Activated CD4-positive, alpha-beta T cell treated with anti-CD3 and anti-CD28 coated beads, Interleukin-2, amount 10 ng/mL, durations not matched to agents 24 days and 14 days (primary cell): ENCODE results near the gene S100A8. TPM values are rescaled to one million over a fixed set of nuclear protein-coding genes. Genes with fewer than 3 reads are reported as not detected.

ENCODE experiments used
- DNase-seq: peaks from one replicate; pipeline ENCODE4 v3.0.0; 2022
- H3K27ac Mint-ChIP-seq: one replicate; pipeline ENCODE4 v1.8.0; 2022; ENCODE audit warnings: mild to moderate bottlenecking, mixed read lengths
- H3K27me3 Mint-ChIP-seq: one replicate; pipeline ENCODE4 v1.8.0; 2022; ENCODE audit warnings: mixed read lengths
- H3K36me3 Mint-ChIP-seq: one replicate; pipeline ENCODE4 v1.8.0; 2022; ENCODE audit warnings: low read depth, mild to moderate bottlenecking, mixed read lengths
- H3K4me1 Mint-ChIP-seq: one replicate; pipeline ENCODE4 v1.8.0; 2021; ENCODE audit warnings: mixed read lengths
- H3K4me3 Mint-ChIP-seq: one replicate; pipeline ENCODE4 v1.8.0; 2022; ENCODE audit warnings: mild to moderate bottlenecking, moderate library complexity, mixed read lengths
- H3K9me3 Mint-ChIP-seq: one replicate; pipeline ENCODE4 v1.8.0; 2021; ENCODE audit warnings: mixed read lengths
- intact Hi-C: fragments of 100-400 bp; cut with micrococcal nuclease; formaldehyde crosslinking; loops from one replicate; pipeline ENCODE4 v1.15.1; 2023
- total RNA-seq: library from RNA; stranded (reverse); gene quantifications from 2 replicates; pipeline ENCODE4 v1.2.3, GENCODE V29; 2022

The S100A8 gene
- total RNA-seq: not detected in 2 replicates

DNA sequence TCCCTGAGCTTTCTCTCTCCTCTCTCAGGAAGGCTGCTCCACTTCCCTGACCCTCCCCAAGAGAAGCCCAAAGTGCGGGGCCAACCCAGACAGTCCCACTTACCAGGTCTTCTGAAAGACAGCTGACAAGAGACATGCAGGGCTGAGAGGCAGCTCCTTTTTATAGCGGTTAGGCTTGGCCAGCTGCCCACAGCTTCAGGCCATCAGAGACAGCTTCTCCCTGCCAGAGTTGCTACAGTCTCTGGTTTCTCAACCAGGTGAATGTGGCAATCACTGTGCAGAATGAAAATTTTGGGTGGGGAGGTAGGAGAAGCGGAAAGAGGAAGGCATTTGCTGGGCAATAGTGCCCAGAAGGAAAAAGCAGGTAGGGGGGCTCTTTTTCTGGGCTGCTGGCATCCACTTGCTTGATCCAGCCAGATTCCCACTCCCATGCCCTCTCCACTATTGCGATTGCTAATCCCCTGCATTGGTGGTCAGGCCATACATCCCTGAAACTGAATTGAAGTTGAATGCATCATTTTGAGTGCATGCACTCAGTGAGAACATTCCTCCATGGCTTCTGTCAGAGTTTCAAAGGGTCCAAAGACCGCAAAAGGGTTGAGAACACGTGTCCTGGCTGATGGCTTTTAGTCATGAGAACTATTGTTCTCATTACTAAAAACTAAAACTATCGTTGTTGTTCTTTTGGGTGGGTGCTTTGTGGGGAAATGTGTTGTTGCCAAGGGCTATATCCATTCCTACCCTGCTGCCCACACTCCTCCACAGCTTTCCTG is at the start of gene S100A8:
Gene S100A8 (minus strand): TSS at position 136 of the 773 bp plus-strand sequence. CDS start 538 bp downstream, outside the sequence.
- Mint-ChIP-seq H3K27ac (no peak within 1 kb of the TSS), H3K4me3 (no peak within 1 kb of the TSS), H3K4me1 (peaks cover 4% of the 10 kb centered on the region), H3K27me3 (peaks cover 4% of the 10 kb centered on the region), H3K36me3 (no peaks in the 10 kb centered on the region), H3K9me3 (no peaks in the 10 kb centered on the region)
- no peak for DNase-seq
- intact Hi-C loops: no loop called here

DNA sequence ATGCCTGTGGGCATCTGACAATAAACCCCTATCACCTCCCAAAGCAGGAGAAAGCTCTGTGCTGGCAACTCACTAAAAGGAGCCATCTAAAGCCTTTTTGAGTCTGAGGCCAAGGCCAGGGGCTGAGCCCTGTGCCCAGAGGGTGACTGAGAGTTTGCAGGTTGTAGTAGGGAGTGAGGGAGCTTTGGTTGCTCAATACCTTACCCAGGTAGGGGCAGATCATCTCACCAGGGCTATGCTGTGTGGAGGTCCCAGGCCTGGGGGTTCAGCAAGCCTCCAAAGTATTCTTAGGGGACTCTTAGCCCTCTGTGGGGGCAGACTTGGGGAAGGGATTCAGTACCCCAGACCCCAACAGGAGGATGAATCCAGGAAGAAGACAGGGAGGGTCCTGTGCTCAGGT is 48.4 kb upstream of the S100A8 start:
- H3K27me3 Mint-ChIP-seq: no peaks in the 10 kb centered on the region
- no peak overlapping the region for H3K4me3 Mint-ChIP-seq
- intact Hi-C loops: no loop called here

DNA sequence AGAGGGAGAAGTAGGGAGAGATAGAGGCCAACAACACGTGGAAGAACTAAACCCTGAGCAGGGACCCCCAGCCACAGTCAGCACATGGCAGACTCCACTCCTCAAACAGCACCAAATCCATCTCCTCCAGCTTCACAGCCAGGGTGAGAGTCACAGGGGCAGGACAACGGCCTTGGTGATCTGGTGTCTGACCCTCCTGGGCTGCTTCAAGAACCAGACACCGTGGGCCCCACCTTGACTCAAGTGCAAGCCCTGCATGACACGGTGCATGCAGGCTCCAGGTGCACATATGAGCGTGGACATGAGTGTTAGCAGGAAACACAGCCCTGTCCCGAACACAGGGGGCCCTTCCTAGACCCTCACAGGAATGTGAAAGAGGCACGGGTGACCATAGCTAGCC is 47.7 kb upstream of the S100A8 start:
- Mint-ChIP-seq H3K4me3 (no peak overlapping the region), H3K9me3 (no peaks in the 10 kb centered on the region), H3K36me3 (no peaks in the 10 kb centered on the region), H3K27me3 (no peaks in the 10 kb centered on the region), H3K27ac (no peak overlapping the region), H3K4me1 (no peaks in the 10 kb centered on the region)
- no peak for DNase-seq
- intact Hi-C loops: no loop called here

More for the DNA sequence above, 48.4 kb upstream of the S100A8 start:
- no peaks in the 10 kb centered on the region for H3K9me3 Mint-ChIP-seq
- no peak overlapping the region for H3K27ac Mint-ChIP-seq
- H3K36me3 Mint-ChIP-seq: no peaks in the 10 kb centered on the region
- H3K4me1 Mint-ChIP-seq: no peaks in the 10 kb centered on the region
- DNase-seq: no peak

DNA sequence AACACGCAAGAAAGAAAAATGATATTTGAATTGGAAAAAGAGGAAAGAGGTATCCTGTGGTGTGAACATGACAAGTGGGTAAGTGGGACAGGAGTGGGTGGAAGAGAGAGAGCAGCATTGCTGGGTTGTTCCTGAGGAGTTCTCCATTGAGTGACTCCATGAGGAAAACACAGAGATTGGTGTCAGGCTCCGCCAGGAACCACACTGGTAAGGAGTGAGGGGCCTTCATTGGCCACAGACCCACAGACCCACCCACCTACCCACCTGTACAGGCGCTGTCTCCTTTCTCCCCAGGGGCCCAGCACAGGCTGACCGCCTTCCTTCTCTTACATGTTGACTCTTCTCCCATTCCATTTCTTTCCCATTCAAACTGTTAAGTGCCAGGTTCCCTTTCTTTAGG is 46.4 kb upstream of the S100A8 start:
- DNase-seq: no peak
- Mint-ChIP-seq H3K36me3 (no peaks in the 10 kb centered on the region), H3K4me1 (no peaks in the 10 kb centered on the region), H3K9me3 (no peaks in the 10 kb centered on the region), H3K27me3 (no peaks in the 10 kb centered on the region), H3K4me3 (no peak overlapping the region), H3K27ac (no peak overlapping the region)
- intact Hi-C loops: no loop called here

DNA sequence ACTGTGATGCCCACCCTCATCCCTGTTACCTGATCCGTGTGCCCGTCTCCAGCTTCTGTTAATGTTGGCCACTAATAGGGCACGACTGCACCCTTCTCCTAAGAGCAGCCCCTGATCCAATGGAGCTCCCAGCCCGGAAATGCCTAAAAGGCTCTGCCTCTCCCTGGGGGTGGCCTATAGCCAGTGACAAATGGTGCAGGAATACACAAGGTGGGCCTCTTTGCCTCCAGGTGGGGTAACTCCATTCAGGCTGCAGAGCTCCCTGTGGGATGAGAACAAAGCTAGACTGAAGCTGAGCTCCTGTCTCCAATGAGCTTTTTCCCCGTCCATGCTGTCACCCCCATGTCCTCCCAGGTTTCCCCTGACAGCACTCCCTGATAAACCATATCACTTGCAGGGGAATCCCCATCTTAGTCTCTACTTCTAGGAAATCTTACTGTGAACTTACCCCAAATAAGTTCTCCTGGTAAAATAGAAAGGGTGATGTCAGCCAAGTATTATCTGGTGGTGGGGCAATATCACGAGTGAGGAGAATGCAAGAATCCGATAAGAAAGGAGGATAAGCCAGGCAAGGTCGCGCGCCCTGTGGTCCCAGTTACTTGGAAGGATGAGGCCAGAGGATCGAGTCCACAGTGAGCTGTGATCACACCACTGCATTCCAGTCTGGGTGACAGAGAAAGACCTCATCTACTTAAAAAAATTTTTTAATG is 44.0 kb upstream of the S100A8 start:
- H3K4me1 Mint-ChIP-seq: no peaks in the 10 kb centered on the region
- H3K36me3 Mint-ChIP-seq: no peaks in the 10 kb centered on the region
- no peak overlapping the region for H3K4me3 Mint-ChIP-seq
- no peak for DNase-seq
- H3K27me3 Mint-ChIP-seq: no peaks in the 10 kb centered on the region
- no peak overlapping the region for H3K27ac Mint-ChIP-seq
- no peaks in the 10 kb centered on the region for H3K9me3 Mint-ChIP-seq
- intact Hi-C loops: no loop called here

DNA sequence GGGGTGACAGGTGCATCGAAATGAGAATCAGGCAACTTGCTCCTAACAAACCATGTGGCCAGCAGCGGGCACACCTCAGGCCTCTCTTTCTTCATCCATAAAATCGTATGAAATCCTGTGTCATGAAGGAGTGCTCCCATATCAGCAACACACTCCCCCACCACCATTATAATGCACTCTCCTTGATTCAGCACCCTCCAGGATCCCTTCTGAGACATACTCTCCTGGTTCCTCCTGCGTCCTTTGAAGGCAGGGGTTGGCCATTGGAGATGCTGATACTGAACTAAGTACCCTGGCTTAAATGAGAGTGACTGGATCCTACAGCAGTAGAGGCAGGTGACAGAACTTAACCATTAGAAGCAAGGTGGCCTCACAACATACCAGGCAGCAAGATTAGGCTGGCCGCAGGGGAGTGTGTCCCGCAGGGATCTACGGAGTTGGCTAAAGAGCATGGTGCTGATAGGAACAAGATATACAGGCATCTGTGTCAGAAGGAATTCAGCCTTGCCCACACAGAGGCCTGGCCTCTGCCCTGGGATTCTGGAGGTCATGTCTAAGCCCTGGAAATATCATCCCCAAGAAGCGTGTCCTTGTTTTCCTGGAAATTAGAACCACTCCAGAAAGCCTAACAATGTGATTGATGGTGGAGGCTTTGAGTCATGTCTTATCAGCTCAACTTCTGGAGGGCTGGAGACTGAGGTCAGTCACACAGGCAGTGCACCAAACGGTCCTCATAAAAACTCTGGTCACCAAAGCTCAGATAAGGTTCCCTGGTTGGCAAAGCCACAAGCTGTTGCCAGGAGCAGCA is 42.2 kb upstream of the S100A8 start:
- Mint-ChIP-seq H3K9me3 (no peaks in the 10 kb centered on the region), H3K27me3 (no peaks in the 10 kb centered on the region), H3K36me3 (no peaks in the 10 kb centered on the region), H3K4me1 (no peaks in the 10 kb centered on the region), H3K27ac (no peak overlapping the region), H3K4me3 (no peak overlapping the region)
- intact Hi-C loops: no loop called here
- no peak for DNase-seq

DNA sequence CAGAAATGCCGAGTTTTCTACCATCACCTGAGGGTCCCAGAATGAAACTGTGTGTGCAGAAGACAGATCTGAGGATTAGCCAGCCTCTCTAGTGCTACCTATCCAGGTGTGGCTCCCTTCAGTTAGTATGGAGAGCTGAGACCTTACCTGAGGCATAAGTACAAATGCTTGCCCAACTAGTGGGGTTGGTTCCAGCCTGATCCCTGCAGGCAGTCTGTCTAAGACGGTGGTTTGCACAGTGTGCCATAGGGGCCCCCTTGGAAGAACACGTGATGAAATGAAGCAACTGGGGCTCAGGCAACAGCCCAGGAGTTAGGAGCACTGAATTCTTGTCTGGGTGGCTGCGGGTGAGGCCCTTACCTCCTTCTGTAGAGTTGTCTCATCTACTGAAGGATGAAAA is 41.1 kb upstream of the S100A8 start:
- intact Hi-C loops: no loop called here
- Mint-ChIP-seq H3K27ac (no peak overlapping the region), H3K4me3 (no peak overlapping the region)

DNA sequence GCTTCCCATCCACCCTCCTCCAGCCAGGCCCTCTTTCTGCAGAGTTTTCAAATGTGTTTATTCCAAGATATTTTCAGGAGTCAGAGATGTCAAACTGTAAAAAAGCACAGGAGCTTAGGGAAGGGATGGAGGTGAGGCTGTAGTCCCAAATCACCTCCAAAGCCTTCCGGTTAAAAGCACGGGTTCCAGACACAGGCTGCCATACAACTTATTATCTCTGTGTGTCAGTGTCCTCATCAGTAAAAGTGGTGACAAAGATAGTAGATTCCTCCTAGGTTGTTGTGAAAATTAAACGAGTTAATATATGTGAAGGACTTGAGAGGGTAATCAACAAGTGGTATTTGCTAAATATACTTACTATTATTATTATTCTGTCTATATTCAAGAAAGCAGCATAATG is 40.6 kb upstream of the S100A8 start:
- H3K4me3 Mint-ChIP-seq: no peak overlapping the region
- no peaks in the 10 kb centered on the region for H3K36me3 Mint-ChIP-seq
- no peak overlapping the region for H3K27ac Mint-ChIP-seq

More for the DNA sequence above, 41.1 kb upstream of the S100A8 start:
- DNase-seq: no peak
- H3K36me3 Mint-ChIP-seq: no peaks in the 10 kb centered on the region
- no peaks in the 10 kb centered on the region for H3K9me3 Mint-ChIP-seq
- no peaks in the 10 kb centered on the region for H3K4me1 Mint-ChIP-seq
- H3K27me3 Mint-ChIP-seq: no peaks in the 10 kb centered on the region

DNA sequence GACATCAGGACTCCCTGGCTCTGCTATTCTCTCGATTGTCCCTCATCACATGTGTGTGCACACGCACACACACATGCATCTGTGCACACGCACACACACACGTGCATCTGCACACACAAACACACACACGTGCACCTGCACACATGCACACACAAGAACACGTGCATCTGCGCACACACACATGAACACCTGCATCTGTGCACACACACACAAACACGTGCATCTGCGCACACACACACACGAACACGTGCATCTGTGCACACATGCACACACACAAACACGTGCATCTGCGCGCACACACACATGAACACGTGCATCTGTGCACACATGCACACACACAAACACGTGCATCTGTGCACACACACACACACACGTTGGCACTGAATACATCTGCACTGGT is 40.1 kb upstream of the S100A8 start:
- Mint-ChIP-seq H3K27ac (no peak overlapping the region), H3K27me3 (no peaks in the 10 kb centered on the region), H3K4me3 (no peak overlapping the region), H3K36me3 (no peaks in the 10 kb centered on the region), H3K4me1 (no peaks in the 10 kb centered on the region), H3K9me3 (no peaks in the 10 kb centered on the region)
- intact Hi-C loops: no loop called here
- no peak for DNase-seq

More for the DNA sequence above, 40.6 kb upstream of the S100A8 start:
- no peak for DNase-seq
- no peaks in the 10 kb centered on the region for H3K27me3 Mint-ChIP-seq
- H3K4me1 Mint-ChIP-seq: no peaks in the 10 kb centered on the region
- no peaks in the 10 kb centered on the region for H3K9me3 Mint-ChIP-seq
- intact Hi-C loops: no loop called here

DNA sequence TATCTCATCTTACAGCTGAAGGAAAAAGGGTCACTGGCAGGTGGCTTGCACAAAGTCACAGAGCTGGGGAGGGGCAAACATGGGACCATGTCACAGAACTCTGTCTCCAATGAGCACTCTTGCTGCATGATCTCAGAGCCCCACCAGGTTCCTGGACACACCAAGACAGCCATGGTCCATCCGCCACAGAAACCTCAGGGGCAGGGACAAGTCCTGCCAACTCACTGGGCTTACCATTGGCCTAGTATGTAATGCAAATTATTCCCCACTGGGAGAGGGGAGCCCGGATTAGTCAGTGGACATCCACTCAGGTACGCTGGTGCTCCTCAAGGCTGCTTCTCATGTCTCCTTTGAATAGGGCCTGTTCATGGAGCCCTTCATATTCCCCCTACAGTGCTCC is 39.7 kb upstream of the S100A8 start:
- H3K9me3 Mint-ChIP-seq: no peaks in the 10 kb centered on the region
- intact Hi-C loops: no loop called here
- no peak overlapping the region for H3K4me3 Mint-ChIP-seq
- H3K27ac Mint-ChIP-seq: no peak overlapping the region
- peaks cover under 1% of the 10 kb centered on the region for H3K27me3 Mint-ChIP-seq
- no peaks in the 10 kb centered on the region for H3K36me3 Mint-ChIP-seq
- no peaks in the 10 kb centered on the region for H3K4me1 Mint-ChIP-seq
- no peak for DNase-seq

DNA sequence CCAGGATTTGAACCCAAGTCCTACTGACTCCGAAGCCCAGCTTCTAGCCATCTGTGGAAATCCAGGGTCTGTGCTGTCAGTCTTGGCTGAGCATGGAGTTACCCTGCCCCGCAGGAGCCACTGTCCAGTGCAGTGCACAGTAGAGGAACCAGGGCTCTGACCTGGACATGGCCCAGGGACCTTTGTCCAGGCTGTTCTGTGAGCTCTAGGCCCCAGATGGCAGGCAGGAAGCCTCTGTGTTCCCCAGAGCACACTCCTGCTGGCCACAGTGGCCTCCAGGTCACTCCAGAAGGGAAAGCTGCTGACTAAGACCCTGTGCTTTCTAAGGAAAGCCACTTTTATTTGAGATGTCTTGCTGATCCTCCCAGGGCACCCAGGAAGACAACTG is 39.3 kb upstream of the S100A8 start:
- Mint-ChIP-seq H3K36me3 (no peaks in the 10 kb centered on the region), H3K4me3 (no peak overlapping the region), H3K9me3 (no peaks in the 10 kb centered on the region), H3K27me3 (peaks cover 2% of the 10 kb centered on the region), H3K4me1 (no peaks in the 10 kb centered on the region), H3K27ac (no peak overlapping the region)
- DNase-seq: no peak
- intact Hi-C loops: no loop called here

DNA sequence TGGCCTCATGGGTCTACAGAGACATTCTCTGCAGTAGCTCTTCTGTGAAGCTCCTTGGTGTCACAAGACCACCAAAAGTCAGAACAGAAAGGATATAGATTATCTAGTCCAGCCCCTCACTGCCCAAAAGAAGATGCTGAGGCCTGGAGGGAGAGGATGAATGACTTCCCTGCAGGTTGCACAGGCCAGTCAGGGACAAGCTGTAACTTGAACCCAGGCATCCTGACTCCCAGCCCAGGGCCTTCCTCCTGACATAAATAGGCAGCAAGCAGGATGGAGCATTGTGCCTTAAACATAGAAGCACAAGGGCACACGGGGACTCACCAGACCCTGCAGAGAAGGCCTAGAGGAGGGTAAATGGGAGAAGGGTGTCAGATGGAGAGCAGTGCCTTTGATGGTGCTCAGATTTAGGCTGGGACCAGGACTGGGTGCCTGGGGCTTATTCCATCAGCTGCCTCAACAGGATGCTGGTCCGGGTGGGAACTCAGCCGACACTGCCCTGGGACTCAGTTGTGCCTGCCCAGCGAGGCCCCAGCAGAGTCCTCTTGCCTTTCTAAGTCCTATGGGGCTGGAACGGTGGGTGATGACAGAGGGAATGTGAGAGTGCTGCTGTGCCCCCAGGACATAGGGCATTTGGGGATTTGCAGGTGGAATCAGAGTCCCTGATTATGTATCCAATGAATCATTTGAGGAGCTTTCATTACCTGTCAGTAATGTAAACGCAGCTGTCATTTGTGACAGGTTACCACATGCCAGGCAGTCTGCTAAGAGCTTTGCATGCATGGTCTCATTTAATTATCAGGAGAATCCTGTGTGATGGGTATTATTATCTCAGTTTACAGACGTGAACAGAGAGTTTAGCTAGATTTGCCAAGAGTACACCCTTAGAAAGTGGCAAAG is 38.6 kb upstream of the S100A8 start:
- Mint-ChIP-seq H3K27ac (no peak overlapping the region), H3K4me3 (no peak overlapping the region), H3K36me3 (no peaks in the 10 kb centered on the region), H3K4me1 (no peaks in the 10 kb centered on the region), H3K9me3 (no peaks in the 10 kb centered on the region), H3K27me3 (peaks cover 5% of the 10 kb centered on the region)
- intact Hi-C loops: no loop called here
- no peak for DNase-seq

DNA sequence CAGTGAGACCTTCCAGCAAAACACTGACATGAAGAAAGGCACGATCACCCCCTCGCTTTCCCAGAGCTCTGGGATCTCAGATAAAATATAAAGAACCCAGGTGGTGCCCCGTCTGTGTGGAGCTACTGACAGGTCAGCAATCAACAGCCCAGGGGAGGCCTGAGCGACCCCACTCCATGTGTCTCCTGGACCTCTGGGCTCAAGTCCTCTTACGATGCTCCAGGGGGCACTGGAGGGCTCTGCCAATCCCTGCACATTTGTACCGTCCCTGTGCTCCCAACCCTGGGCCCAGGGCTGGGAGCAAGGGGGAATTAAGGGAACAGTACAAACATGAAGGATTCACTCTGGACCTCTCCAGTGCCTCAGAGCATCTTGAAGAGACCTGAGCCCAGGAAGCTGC is 37.9 kb upstream of the S100A8 start:
- H3K27me3 Mint-ChIP-seq: peaks cover 9% of the 10 kb centered on the region
- intact Hi-C loops: no loop called here
- H3K27ac Mint-ChIP-seq: no peak overlapping the region
- no peaks in the 10 kb centered on the region for H3K36me3 Mint-ChIP-seq
- H3K4me1 Mint-ChIP-seq: no peaks in the 10 kb centered on the region
- H3K4me3 Mint-ChIP-seq: no peak overlapping the region
- no peaks in the 10 kb centered on the region for H3K9me3 Mint-ChIP-seq
- no peak for DNase-seq
